ENCODE results near the gene THBS3. TPM values are rescaled to one million over a fixed set of nuclear protein-coding genes. Genes with fewer than 3 reads are reported as not detected.

THBS3 gene
- total RNA-seq, 3 donors from 2014 or later (not counting 1 experiment from before 2014, with no cell fraction given), result 16.2 to 19.4 (median 18.6) TPM

GRCh38 chr1:155228096-155228427 is 20.4 kb upstream of the THBS3 start:
- Mint-ChIP-seq H3K9me3 (no peaks in the 10 kb centered on the region), H3K4me3 (peak overlapping the region; percentile 86), H3K27me3 (ENCODE audit: low read depth in 2 of 2) (no peaks in the 10 kb centered on the region), H3K36me3 (no peaks in the 10 kb centered on the region), H3K27ac (peak overlapping the region; percentile 85 to 96), H3K4me1 (peaks cover 12 to 17% of the 10 kb centered on the region in 2 donors)
- DNase-seq (no peak), ATAC-seq (no peak)
- WGBS (ENCODE audit: insufficient coverage), result 76% methylated on average over 9 of the region's 9 CpGs
- H3K4me1 ChIP-seq (ENCODE audit: control insufficient read depth, insufficient read depth, low read length), result peaks cover 26% of the 10 kb centered on the region
- H3K4me3 ChIP-seq (ENCODE audit: low read length), result peak overlapping the region; percentile 79
- TF ChIP-seq CTCF (IDR thresholded peaks at IDR 0.05), result no peak
- H3K27ac ChIP-seq (ENCODE audit: low read length), result peak overlapping the region; percentile 84
- H3K9me3 ChIP-seq (ENCODE audit: control insufficient read depth, insufficient read depth, low read length), result no peaks in the 10 kb centered on the region
- intact Hi-C loops (cut with micrococcal nuclease), result loop anchor here (5.0 kb wide), 2 partner anchors 36 to 51 kb away; no protein-coding TSS in a partner anchor
- H3K36me3 ChIP-seq (ENCODE audit: control insufficient read depth, insufficient read depth, low read length), result no peaks in the 10 kb centered on the region
- no peaks in the 10 kb centered on the region for H3K27me3 ChIP-seq (ENCODE audit: control insufficient read depth, insufficient read depth, low read length)

- ATAC-seq (peak; percentile 94 to 99 (median 95)), DNase-seq (peak; percentile 95 to 98)
- Histone ChIP-seq H3K27me3 (ENCODE audit: control insufficient read depth, insufficient read depth, low read length) (no peaks in the 10 kb centered on the region), H3K9me3 (ENCODE audit: control insufficient read depth, insufficient read depth, low read length) (no peaks in the 10 kb centered on the region), H3K4me1 (ENCODE audit: control insufficient read depth, insufficient read depth, low read length) (peaks cover 26% of the 10 kb centered on the region), H3K4me3 (ENCODE audit: low read length) (peak overlapping the region; percentile 79), H3K36me3 (ENCODE audit: control insufficient read depth, insufficient read depth, low read length) (no peaks in the 10 kb centered on the region), H3K27ac (ENCODE audit: low read length) (peak overlapping the region; percentile 86)
- TF ChIP-seq CTCF (IDR thresholded peaks at IDR 0.05), result no peak
- WGBS (ENCODE audit: insufficient coverage), result 2% methylated on average over 42 of the region's 42 CpGs
- H3K27me3 Mint-ChIP-seq (ENCODE audit: low read depth in 2 of 2), result no peaks in the 10 kb centered on the region
- intact Hi-C loops (cut with micrococcal nuclease), result loop anchor here (5.0 kb wide), 2 partner anchors 35 to 50 kb away; no protein-coding TSS in a partner anchor
- peak overlapping the region; percentile 86 for H3K4me3 Mint-ChIP-seq
- no peaks in the 10 kb centered on the region for H3K9me3 Mint-ChIP-seq
- H3K27ac Mint-ChIP-seq, result peak overlapping the region; percentile 85 to 96
- H3K4me1 Mint-ChIP-seq, result peaks cover 12 to 17% of the 10 kb centered on the region in 2 donors
- H3K36me3 Mint-ChIP-seq, result no peaks in the 10 kb centered on the region
Measured at GRCh38 chr1:155227261-155228095, 19.8 kb upstream of the THBS3 start.

- peak overlapping the region; percentile 79 for H3K4me3 ChIP-seq (ENCODE audit: low read length)
- H3K27me3 ChIP-seq (ENCODE audit: control insufficient read depth, insufficient read depth, low read length), result no peaks in the 10 kb centered on the region
- no peaks in the 10 kb centered on the region for H3K9me3 ChIP-seq (ENCODE audit: control insufficient read depth, insufficient read depth, low read length)
- ATAC-seq (peak in 2 of 3 donors; percentile 12), DNase-seq (no peak)
- H3K27me3 Mint-ChIP-seq (ENCODE audit: low read depth in 2 of 2), result no peaks in the 10 kb centered on the region
- under 1% methylated on average over 18 of the region's 19 CpGs for WGBS (ENCODE audit: insufficient coverage)
- intact Hi-C loops (cut with micrococcal nuclease), result loop anchor here (1.0 to 5.0 kb wide), 3 partner anchors 20 to 50 kb away; partner anchors contain the start of gene THBS3
- TF ChIP-seq CTCF (IDR thresholded peaks at IDR 0.05), result peak; percentile 43
- peaks cover 12 to 17% of the 10 kb centered on the region in 2 donors for H3K4me1 Mint-ChIP-seq
- peaks cover 26% of the 10 kb centered on the region for H3K4me1 ChIP-seq (ENCODE audit: control insufficient read depth, insufficient read depth, low read length)
- no peaks in the 10 kb centered on the region for H3K36me3 Mint-ChIP-seq
- peak overlapping the region; percentile 85 to 96 for H3K27ac Mint-ChIP-seq
- H3K9me3 Mint-ChIP-seq, result no peaks in the 10 kb centered on the region
- peak overlapping the region; percentile 86 for H3K4me3 Mint-ChIP-seq
- peak overlapping the region; percentile 86 for H3K27ac ChIP-seq (ENCODE audit: low read length)
- H3K36me3 ChIP-seq (ENCODE audit: control insufficient read depth, insufficient read depth, low read length), result no peaks in the 10 kb centered on the region
Measured at GRCh38 chr1:155226910-155227260, 19.2 kb upstream of the THBS3 start.

All from natural killer cell (primary cell).